GM20431 (cell line): Measurements from ENCODE around the gene RBL1.
"Not testable (repeated sequence)": the region's sequence is repeated elsewhere in the genome, so short reads cannot be mapped to it uniquely, and the experiment has no call there.

Source experiments
- in situ Hi-C: fragments of 300-500 bp; cut with MseI, MboI; formaldehyde crosslinking; loops from one replicate; pipeline ENCODE4 v1.15.0; 2020; ENCODE audit warnings: low sequenced_read_pairs; ENCODE audit not compliant: unreplicated experiment

Gene RBL1

DNA sequence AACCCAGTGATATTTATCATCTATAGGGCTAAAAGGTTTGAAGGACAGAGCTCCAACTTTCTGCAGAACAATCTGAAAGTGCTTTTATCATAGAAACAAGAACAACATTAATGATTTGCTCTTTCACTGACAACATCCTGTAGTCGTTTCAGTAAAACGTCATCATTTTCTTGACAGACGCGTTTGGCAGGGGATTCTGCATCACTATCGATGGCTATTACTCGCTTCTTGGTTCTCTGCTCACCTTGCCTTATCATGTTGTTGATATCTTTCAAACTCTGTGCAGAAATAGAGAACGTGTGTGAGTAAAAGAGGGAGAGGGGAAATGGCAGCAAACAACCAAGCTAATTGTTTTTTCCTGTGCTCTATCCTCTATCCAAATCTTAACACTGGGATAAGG is 97.1 kb downstream of the RBL1 start:
- in situ Hi-C loops, result no loop called here

GRCh38 chr20:36997121-36997520 is 98.7 kb downstream of the RBL1 start:
- in situ Hi-C loops, result no loop called here

DNA sequence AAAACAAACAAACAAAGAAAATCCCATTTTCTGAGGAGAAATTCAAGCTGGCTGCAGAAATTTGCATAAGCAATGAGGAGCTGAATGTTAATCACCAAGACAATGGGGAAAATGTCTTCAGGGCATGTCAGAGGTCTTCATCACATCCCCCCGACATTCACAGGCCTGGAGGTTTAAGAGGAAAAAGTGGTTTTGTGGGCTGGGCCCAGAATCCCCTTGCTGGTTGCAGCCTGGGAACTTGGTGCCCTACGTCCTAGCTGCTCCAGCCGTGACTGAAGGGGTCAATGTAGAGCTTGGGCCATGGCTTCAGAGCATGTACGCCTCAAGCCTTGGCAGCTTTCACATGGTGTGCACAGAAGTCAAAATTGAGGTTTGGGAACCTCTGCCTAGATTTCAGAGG is 101.6 kb downstream of the RBL1 start:
- in situ Hi-C loops, result not testable (repeated sequence)

DNA sequence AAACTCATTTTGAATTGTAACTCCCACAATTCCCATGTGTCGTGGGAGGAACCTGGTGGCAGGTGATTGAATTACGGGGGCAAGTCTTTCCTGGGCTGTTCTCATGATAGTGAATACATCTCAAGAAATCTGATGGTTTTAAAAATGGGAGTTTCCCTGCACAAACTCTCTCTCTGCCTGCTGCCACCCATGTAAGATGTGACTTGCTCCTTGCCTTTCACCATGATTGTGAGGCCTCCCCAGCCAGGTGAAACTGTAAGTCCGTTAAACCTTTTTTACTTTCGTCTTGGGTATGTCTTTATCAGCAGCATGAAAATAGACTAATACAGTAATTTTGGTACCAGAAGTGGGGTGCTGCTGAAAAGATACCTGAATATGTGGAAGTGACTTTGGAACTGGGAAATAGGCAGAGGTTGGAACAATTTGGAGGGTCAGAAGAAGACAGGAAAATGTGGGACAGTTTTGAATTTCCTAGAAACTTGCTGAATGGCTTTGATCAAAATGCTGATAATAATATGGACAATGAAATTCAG is 102.9 kb downstream of the RBL1 start:
- in situ Hi-C loops, result no loop called here

GRCh38 chr20:36991703-36992102 is 104.1 kb downstream of the RBL1 start:
- in situ Hi-C loops, result no loop called here

DNA sequence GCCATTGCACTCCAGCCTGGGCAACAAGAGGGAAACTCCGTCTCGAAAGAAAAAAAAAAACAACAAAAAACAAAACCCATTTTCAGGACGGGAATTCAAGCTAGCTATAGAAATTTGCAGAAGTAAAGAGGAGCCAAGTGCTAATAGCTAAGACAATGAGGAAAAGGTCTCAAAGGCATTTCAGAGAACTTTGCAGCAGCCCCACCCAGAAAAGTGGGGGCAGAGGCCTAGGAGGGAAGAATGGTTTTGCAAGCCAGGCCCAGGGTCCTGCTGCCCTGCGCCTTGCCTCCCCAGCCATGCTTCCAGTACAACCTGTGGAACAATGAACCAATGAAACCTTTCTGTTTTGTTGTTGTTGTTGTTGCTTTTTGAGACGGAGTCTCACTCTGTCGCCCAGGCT is 106.0 kb downstream of the RBL1 start:
- in situ Hi-C loops, result no loop called here

DNA sequence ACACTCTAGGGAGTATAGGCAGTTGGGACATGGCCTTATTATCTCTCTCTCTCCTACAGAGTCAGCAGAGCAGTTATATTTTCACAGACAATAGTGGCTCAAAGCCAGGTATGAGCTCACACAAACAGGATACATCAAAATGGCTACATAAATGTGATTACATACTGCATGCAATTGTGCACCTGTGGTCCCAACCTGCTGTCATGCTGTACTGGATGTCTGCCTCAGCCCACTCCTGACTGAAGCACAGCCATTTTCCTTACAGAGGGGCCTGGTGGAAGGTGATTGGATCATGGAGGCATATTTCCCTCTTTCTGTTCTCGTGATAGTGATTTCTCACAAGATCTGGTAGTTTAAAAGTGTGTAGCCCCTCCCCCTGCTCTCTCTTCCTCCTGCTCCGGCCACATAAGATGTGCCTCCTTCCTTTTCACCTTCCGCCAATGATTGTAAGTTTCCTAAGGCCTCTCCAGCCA is 107.3 kb downstream of the RBL1 start:
- in situ Hi-C loops, result no loop called here

DNA sequence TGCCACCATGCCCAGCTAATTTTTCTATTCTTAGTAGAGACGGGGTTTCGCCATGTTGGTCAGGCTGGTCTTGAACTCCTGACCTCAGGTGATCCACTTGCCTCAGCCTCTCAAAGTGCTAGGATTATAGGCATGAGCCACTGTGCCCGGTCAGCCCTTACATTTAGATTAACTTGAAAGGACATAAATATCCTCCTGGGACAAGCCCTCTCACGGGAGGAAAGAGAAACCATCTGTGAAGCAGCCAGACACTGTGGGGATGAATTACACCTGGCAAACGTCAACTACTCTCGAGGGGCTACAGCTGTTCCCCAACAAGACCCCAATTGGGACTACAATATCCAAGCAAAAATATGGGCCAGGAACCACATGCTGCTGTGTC is 111.5 kb downstream of the RBL1 start:
- in situ Hi-C loops, result no loop called here

- in situ Hi-C loops, result no loop called here
Measured at GRCh38 chr20:36975099-36975818, 120.5 kb downstream of the RBL1 start.

GRCh38 chr20:36974660-36975059 is 121.1 kb downstream of the RBL1 start:
- in situ Hi-C loops, result no loop called here

GRCh38 chr20:36971103-36971502 is 124.7 kb downstream of the RBL1 start:
- in situ Hi-C loops, result no loop called here

GRCh38 chr20:36969478-36970186 is 126.2 kb downstream of the RBL1 start:
- in situ Hi-C loops, result no loop called here

- in situ Hi-C loops, result no loop called here
Measured at GRCh38 chr20:36969051-36969450, 126.7 kb downstream of the RBL1 start.

- in situ Hi-C loops, result no loop called here
Measured at GRCh38 chr20:36967636-36968035, 128.2 kb downstream of the RBL1 start.

GRCh38 chr20:36966965-36967364 is 128.8 kb downstream of the RBL1 start:
- in situ Hi-C loops, result not testable (repeated sequence)

GRCh38 chr20:36962354-36962941 is 133.3 kb downstream of the RBL1 start:
- in situ Hi-C loops, result not testable (repeated sequence)

DNA sequence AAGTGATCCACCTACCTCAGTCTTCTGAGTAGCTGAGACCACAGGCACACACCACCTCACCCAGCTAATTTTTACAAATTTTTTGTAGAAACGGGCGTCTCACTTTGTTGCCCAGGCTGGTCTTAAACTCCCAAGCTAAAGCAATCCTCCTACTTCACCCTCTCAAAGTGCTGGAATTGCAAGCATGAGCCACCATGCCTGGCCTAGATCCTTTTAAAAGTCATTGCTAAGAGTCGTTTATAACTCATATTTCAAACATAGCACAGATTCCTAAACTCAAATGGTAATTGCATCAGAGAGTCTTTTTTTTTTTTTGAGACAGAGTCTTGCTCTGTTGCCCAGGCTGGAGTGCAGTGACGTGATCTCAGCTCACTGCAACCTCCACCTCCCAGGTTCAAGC is 136.6 kb downstream of the RBL1 start:
- in situ Hi-C loops, result no loop called here

DNA sequence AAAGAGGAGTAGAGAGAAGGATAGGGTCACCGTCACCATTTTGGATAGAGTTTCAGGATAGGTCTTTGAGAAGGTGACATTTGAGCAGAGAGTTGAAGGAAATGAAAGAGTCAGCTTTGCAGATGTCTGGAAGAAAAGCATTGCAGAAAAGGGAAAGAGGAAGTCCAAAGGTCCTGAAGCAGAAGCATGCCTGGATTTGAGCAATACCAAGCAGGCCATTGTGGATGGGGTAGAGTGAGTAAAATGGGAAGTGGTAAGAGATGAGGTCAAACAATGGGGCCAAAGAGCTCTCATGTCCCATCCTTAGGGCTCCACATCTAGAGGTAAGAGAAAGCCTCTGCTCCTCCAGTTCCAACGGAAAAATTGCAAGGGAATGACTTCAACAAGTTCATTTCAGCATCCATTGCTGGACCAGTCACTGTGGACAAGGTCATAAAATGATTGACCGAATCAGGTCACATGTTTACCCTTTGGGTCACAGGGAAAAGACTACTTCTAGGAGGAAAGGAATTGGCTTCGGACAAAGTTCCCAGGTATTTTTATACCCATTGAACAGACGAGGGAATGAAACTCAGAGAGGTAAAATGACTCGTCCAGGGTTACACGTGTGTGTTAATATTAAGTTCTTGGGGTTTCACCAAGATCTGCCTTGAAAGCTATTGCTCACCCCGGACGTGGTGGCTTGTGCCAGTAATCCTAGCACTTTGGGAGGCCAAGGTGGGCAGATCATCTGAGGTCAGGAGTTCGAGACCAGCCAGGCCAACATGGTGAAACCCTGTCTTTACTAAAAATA is 137.7 kb downstream of the RBL1 start:
- in situ Hi-C loops, result no loop called here

DNA sequence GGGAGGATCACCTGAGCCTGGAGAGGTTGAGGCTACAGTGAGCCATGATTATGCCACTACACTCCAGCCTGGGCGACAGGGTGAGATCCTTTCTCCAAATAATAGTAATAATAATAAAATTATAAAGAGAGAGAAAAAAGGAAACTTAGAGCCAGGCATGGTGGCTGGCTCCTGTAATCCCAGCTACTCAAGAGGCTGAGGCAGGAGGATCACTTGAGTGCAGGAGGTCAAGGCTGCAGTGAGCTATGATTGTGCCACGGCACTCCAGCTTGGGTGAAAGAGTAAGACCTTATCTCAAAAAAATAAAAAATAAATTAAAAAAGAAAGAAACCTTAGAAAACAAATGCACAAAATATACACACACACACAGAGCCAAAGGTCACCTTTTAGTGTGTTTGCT is 139.1 kb downstream of the RBL1 start:
- in situ Hi-C loops, result no loop called here

DNA sequence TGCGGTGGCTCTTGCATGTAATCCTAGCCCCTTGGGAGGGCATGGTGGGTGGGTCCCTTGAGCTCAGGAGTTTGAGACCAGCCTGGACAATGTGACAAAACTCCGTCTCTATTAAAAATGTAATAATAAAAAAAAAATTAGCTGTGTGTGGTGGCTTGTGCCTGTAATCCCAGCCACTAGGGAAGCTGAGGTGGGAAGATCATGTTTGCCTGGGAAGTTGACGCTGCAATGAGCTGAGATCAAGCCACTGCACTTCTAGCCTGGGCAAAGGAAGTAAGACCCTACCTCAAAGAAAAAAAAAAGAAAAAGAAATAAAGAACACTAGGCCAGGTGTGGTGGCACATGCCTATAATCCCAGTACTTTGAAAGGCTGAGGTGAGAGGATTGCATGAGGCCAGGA is 139.8 kb downstream of the RBL1 start:
- in situ Hi-C loops, result no loop called here
